AG09309 (cell line): ENCODE measurements around the gene XPO4.
A peak's percentile ranks its signal among the peaks of the same experiment; 100 is the strongest.

Source experiments
- DNase-seq: peaks from one replicate; pipeline ENCODE4 v3.0.0-alpha.2; 2010; ENCODE audit warnings: low read depth
- H3K4me3 ChIP-seq: 2 replicates; pipeline ENCODE4 v1.5.1; 2011; ENCODE audit warnings: mild to moderate bottlenecking, low read depth, low read length, moderate library complexity; ENCODE audit not compliant: control insufficient read depth
- CTCF ChIP-seq: IDR thresholded peaks from 2 replicates; pipeline ENCODE4 v1.5.1; 2011; ENCODE audit warnings: mild to moderate bottlenecking, low read depth, low read length, inconsistent platforms; ENCODE audit not compliant: insufficient read depth, control insufficient read depth; ENCODE audit errors: missing control alignments

The XPO4 gene

GRCh38 chr13:20772401-20773131 lies 130.0 kb downstream of the XPO4 start:
- H3K4me3 ChIP-seq: peak overlapping the region; percentile 52; the same call in 1 of the 2 replicates
- DNase-seq: peak; percentile 23
- TF ChIP-seq CTCF: no peak

- TF ChIP-seq CTCF: no peak
- no peak for DNase-seq
- no peak overlapping the region for H3K4me3 ChIP-seq
Observed at GRCh38 chr13:20769834-20770233, 132.7 kb downstream of the XPO4 start.

- DNase-seq: no peak
- H3K4me3 ChIP-seq: no peak overlapping the region
- TF ChIP-seq CTCF: no peak
Observed at GRCh38 chr13:20769091-20769490, 133.5 kb downstream of the XPO4 start.

GRCh38 chr13:20767309-20767943 lies 135.1 kb downstream of the XPO4 start:
- no peak overlapping the region for H3K4me3 ChIP-seq
- TF ChIP-seq CTCF: no peak
- DNase-seq: no peak

GRCh38 chr13:20760872-20761271 lies 141.7 kb downstream of the XPO4 start:
- TF ChIP-seq CTCF: no peak
- no peak for DNase-seq
- no peak overlapping the region for H3K4me3 ChIP-seq

GRCh38 chr13:20754009-20754408 lies 148.5 kb downstream of the XPO4 start:
- H3K4me3 ChIP-seq: no peak overlapping the region
- no peak for DNase-seq
- no peak for TF ChIP-seq CTCF
